Brain microvascular endothelial cell (primary cell): ENCODE results near the gene FOSL1.
A peak's percentile ranks its signal among the peaks of the same experiment; 100 is the strongest.

Source experiments
- DNase-seq: peaks from one replicate; pipeline ENCODE4 v3.0.0-alpha.2; 2020
- H3K27ac ChIP-seq: fragments of 250-450 bp; sonication (Bioruptor Pico); 2 replicates; pipeline ENCODE4 v1.5.1; 2020; ENCODE audit warnings: mild to moderate bottlenecking, moderate library complexity
- H3K27me3 ChIP-seq: fragments of 250-450 bp; sonication (Bioruptor Pico); replicated peaks from 2 replicates; pipeline ENCODE4 v1.5.1; 2020; ENCODE audit warnings: mild to moderate bottlenecking
- H3K36me3 ChIP-seq: fragments of 250-450 bp; sonication (Bioruptor Pico); replicated peaks from 2 replicates; pipeline ENCODE4 v1.5.1; 2020; ENCODE audit warnings: mild to moderate bottlenecking
- H3K4me3 ChIP-seq: 2 replicates; pipeline ENCODE4 v1.5.1; 2011; ENCODE audit warnings: low read depth, mild to moderate bottlenecking, control low read depth, low read length, moderate library complexity
- in situ Hi-C: cut with HindIII; loops from 2 replicates; pipeline ENCODE4 v1.10.0; 2017; ENCODE audit warnings: low sequenced_read_pairs, low pct_ligation_motif_present
- TF ChIP-seq, protein P1 (sequence below): IDR thresholded peaks from 2 replicates; pipeline ENCODE4 v1.5.1; 2011; ENCODE audit warnings: low read depth, mild to moderate bottlenecking, moderate library complexity, low read length, control low read depth, inconsistent platforms; ENCODE audit errors: missing control alignments

The FOSL1 gene

GRCh38 chr11:65900125-65900898 lies at the start of gene FOSL1:
TSS of gene FOSL1 (minus strand) at chr11:65900388. CDS start at chr11:65900339, 49 bp downstream.
- no peaks in the 10 kb centered on the region for H3K27me3 ChIP-seq
- H3K4me3 ChIP-seq = peak within 1 kb of the TSS; percentile 95
- peaks cover 25% of the 10 kb centered on the region for H3K36me3 ChIP-seq
- DNase-seq = peak; percentile 93
- in situ Hi-C loops = no loop called here
- peak within 1 kb of the TSS; percentile 90 for H3K27ac ChIP-seq
- TF ChIP-seq, protein P1, sequence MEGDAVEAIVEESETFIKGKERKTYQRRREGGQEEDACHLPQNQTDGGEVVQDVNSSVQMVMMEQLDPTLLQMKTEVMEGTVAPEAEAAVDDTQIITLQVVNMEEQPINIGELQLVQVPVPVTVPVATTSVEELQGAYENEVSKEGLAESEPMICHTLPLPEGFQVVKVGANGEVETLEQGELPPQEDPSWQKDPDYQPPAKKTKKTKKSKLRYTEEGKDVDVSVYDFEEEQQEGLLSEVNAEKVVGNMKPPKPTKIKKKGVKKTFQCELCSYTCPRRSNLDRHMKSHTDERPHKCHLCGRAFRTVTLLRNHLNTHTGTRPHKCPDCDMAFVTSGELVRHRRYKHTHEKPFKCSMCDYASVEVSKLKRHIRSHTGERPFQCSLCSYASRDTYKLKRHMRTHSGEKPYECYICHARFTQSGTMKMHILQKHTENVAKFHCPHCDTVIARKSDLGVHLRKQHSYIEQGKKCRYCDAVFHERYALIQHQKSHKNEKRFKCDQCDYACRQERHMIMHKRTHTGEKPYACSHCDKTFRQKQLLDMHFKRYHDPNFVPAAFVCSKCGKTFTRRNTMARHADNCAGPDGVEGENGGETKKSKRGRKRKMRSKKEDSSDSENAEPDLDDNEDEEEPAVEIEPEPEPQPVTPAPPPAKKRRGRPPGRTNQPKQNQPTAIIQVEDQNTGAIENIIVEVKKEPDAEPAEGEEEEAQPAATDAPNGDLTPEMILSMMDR = no peak

DNA sequence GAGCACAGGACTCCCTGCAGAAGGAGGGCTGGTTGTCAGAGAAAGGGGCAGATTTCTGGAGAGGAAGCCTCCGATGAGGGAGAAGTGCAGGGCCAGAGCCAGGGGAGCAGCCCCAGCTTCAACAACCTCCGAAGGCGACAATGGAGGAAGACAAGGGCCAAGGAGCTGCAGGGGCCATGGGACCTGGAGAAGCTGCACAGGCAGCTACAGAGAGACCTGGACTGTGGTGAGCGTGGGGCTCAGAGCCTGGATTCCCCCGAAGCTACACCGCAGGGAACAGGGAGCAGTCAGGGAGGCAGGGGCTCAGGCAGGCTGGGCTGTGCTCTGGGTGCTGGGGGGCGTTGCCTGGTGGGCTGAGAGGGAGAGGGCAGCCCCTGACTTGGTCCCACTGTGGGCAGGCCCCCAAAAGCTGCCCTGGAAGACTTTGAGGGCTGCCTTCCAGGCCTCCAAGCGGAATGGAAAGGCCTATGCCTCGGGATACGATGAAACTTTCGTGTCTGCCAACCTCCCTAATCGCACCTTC lies 47.5 kb upstream of the FOSL1 start:
- in situ Hi-C loops = no loop called here
- H3K27me3 ChIP-seq = no peaks in the 10 kb centered on the region
- H3K4me3 ChIP-seq = no peak overlapping the region
- TF ChIP-seq, protein P1 = no peak
- no peak overlapping the region for H3K27ac ChIP-seq
- H3K36me3 ChIP-seq = no peaks in the 10 kb centered on the region
- no peak for DNase-seq

- TF ChIP-seq, protein P1 = no peak
- no peak for DNase-seq
- Histone ChIP-seq H3K27ac (no peak overlapping the region), H3K27me3 (no peaks in the 10 kb centered on the region), H3K36me3 (no peaks in the 10 kb centered on the region), H3K4me3 (no peak overlapping the region)
- in situ Hi-C loops = no loop called here
These were observed 46.9 kb upstream of the FOSL1 start for GRCh38 chr11:65947133-65947532.

DNA sequence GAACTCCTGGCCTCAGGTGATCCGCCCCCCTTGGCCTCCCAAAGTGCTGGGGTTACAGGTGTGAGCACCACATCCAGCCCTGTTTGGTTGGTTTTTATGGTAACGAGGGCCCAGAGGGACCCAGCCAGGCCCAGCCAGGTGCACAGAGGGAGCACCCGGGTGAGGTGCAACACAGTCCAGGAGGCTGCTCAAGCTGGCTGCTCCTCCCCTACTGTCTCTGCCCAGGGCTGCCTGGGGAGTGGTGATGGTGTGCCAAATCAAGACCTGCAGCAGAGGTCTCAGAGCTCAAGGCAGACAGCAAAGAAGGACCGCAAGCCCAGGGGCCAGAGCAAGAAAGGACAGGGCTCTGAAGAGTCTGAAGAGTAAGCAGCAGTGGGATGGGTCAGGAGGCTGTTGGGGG lies 46.5 kb upstream of the FOSL1 start:
- in situ Hi-C loops = no loop called here
- Histone ChIP-seq H3K27ac (no peak overlapping the region), H3K36me3 (no peaks in the 10 kb centered on the region), H3K27me3 (no peaks in the 10 kb centered on the region), H3K4me3 (no peak overlapping the region)
- DNase-seq = no peak
- TF ChIP-seq, protein P1 = no peak

- DNase-seq = no peak
- Histone ChIP-seq H3K27me3 (no peaks in the 10 kb centered on the region), H3K27ac (no peak overlapping the region), H3K4me3 (no peak overlapping the region), H3K36me3 (no peaks in the 10 kb centered on the region)
- TF ChIP-seq, protein P1 = no peak
- in situ Hi-C loops = no loop called here
These were observed 45.9 kb upstream of the FOSL1 start for GRCh38 chr11:65945941-65946558.
